22Rv1 (cell line): ENCODE measurements around the gene GMCL2.
A peak's percentile ranks its signal among the peaks of the same experiment; 100 is the strongest.
"Not testable (repeated sequence)": the region's sequence is repeated elsewhere in the genome, so short reads cannot be mapped to it uniquely, and the experiment has no call there.

Experiments
- H3K27ac ChIP-seq: fragments of 450-650 bp; 2 replicates; pipeline ENCODE4 v1.5.1; 2017
- CTCF ChIP-seq: fragments of 450-650 bp; IDR thresholded peaks from 2 replicates; pipeline ENCODE4 v1.5.1; 2017; ENCODE audit warnings: mild to moderate bottlenecking
- ZFX ChIP-seq: fragments of 450-650 bp; IDR thresholded peaks from 2 replicates; pipeline ENCODE4 v1.6.1; 2017; ENCODE audit warnings: antibody characterized with exemption, borderline replicate concordance

The GMCL2 gene

GRCh38 chr5:178198706-178199105 lies 11.5 kb upstream of the GMCL2 start:
- TF ChIP-seq CTCF (no peak), ZFX (no peak)
- no peak overlapping the region for H3K27ac ChIP-seq

- not testable (repeated sequence) for H3K27ac ChIP-seq
These were observed 11.0 kb upstream of the GMCL2 start for GRCh38 chr5:178198151-178198550.

- TF ChIP-seq CTCF (peak; percentile 75), ZFX (no peak)
- H3K27ac ChIP-seq: no peak overlapping the region
These were observed 9.8 kb upstream of the GMCL2 start for GRCh38 chr5:178196986-178197385.

- no peak overlapping the region for H3K27ac ChIP-seq
- TF ChIP-seq CTCF (no peak), ZFX (no peak)
These were observed 9.2 kb upstream of the GMCL2 start for GRCh38 chr5:178196281-178196812.

- H3K27ac ChIP-seq: no peak overlapping the region
- TF ChIP-seq CTCF (no peak), ZFX (no peak)
These were observed 6.9 kb upstream of the GMCL2 start for GRCh38 chr5:178194026-178194425.

- TF ChIP-seq CTCF (no peak), ZFX (no peak)
- H3K27ac ChIP-seq: no peak overlapping the region
These were observed 6.2 kb upstream of the GMCL2 start for GRCh38 chr5:178193251-178193809.

- H3K27ac ChIP-seq: no peak overlapping the region
- TF ChIP-seq CTCF (no peak), ZFX (no peak)
These were observed 5.6 kb upstream of the GMCL2 start for GRCh38 chr5:178192787-178193186.

GRCh38 chr5:178192244-178192643 lies 5.1 kb upstream of the GMCL2 start:
- no peak overlapping the region for H3K27ac ChIP-seq
- TF ChIP-seq ZFX (no peak), CTCF (no peak)
